ENCODE data around the gene KRTAP4-9.
"Not testable (repeated sequence)": the region's sequence is repeated elsewhere in the genome, so short reads cannot be mapped to it uniquely, and the experiment has no call there.

Gene KRTAP4-9

DNA sequence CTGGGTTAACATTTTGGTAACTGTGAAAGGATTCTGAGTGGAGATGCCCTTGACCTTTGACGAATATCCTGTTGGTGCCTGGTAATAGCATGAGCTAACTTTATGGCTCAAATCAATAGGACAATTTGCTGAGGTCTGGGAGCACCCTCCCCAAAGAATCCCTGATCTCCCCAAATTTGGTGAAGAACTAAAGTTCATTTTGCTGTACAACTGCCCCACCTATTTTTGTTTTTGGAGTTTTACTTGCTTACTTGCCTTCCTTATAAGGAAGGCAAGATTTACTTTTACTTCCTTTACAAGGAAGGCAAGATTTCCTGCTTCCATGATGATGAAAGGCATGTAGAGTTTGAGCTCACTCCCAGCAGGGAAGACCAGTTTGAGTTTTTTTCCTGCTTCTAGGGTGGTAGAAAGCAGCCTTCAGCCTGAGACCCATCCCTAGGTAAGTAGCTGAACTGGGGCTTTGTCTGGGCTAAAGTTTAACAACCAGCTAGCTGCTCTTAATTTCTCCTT, 2.8 kb downstream of the KRTAP4-9 start:
- no peak overlapping the region for H3K27ac Mint-ChIP-seq
- DNase-seq (ENCODE audit: low spot score in 2 of 2), result no peak
- peaks cover 5% of the 10 kb centered on the region for H3K27me3 Mint-ChIP-seq
- peaks cover 3% of the 10 kb centered on the region for H3K9me3 Mint-ChIP-seq
- H3K36me3 Mint-ChIP-seq, result peaks cover 2% of the 10 kb centered on the region
- H3K4me1 Mint-ChIP-seq, result peaks cover 8% of the 10 kb centered on the region
- peak overlapping the region; percentile 3 for H3K4me3 Mint-ChIP-seq
- ATAC-seq (ENCODE audit: low read depth), result no peak

DNA sequence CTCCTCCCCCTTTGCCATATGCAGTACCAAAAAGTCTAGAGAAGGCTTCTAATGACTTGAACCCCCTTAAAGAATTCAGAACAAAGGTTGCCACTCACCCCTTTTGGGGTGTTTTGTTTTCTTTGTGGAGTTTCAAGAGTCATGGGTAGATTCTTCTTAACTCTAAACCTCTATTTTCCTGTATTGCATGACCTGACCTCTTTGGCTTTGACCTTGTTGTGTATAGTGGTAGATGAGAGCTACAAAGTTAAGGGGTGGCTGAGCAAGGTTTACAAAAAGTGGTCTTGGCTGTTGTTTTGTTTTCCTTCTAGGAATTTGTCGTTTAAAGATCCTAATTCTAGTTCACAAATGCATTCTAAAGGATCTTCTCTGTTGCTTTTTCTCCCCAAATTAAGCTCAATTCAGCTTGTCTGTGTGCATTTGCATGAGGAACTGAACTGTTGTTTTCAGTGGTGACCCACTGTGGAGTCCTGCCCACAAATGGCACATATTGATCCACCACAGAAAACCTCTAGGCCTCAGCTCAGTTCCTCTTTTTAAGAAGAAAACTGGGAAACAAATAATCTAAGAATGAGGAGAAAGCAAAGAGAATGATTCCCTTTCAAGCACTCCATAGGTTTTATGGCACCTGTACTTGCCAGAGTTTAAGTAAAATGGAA, 3.7 kb downstream of the KRTAP4-9 start:
- not testable (repeated sequence) for H3K27me3 Mint-ChIP-seq; H3K4me1 Mint-ChIP-seq; H3K36me3 Mint-ChIP-seq; H3K9me3 Mint-ChIP-seq; DNase-seq (ENCODE audit: low spot score in 2 of 2)
- H3K4me3 Mint-ChIP-seq, result peak overlapping the region; percentile 50
- peak; percentile 64 for ATAC-seq (ENCODE audit: low read depth)
- H3K27ac Mint-ChIP-seq, result peak overlapping the region; percentile 4

DNA sequence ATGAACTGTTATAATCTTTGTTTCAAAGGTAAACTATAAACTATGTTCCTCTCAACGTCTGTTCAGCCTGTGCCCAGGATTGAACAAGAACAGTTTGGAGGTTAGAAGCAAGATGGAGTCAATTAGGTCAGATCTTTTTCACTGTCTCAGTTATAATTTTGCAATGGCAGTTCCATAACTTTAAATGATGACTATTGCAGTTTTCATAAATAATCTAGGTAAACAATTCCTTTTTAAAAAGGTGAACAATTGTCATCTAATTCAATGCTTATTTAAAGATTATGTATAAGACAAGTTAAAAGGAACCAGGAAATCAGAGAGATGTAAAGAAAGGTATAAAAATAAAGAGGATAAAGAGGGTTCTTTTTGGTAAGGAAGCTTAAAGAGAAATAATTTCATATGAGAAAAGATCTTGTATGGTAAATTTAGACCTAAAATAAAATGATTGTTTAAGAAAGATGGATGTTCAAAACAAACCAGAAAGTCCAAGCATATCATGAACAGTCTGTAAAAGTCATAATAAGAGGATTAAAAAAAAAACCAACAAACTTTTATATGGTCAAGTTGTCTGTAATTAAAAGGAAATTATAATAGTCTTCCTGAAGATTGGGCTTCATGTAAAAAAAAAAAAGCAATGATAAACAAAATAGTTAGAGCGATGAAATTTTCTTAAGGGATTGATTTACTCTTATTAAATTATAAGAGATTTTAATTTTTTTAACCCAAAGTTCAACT, 6.1 kb downstream of the KRTAP4-9 start:
- Mint-ChIP-seq H3K27ac (no peak overlapping the region), H3K9me3 (peaks cover 3% of the 10 kb centered on the region), H3K4me3 (no peak overlapping the region), H3K4me1 (peaks cover 11% of the 10 kb centered on the region), H3K36me3 (peaks cover 2% of the 10 kb centered on the region), H3K27me3 (no peaks in the 10 kb centered on the region)
- DNase-seq (ENCODE audit: low spot score in 2 of 2), result no peak
- no peak for ATAC-seq (ENCODE audit: low read depth)

DNA sequence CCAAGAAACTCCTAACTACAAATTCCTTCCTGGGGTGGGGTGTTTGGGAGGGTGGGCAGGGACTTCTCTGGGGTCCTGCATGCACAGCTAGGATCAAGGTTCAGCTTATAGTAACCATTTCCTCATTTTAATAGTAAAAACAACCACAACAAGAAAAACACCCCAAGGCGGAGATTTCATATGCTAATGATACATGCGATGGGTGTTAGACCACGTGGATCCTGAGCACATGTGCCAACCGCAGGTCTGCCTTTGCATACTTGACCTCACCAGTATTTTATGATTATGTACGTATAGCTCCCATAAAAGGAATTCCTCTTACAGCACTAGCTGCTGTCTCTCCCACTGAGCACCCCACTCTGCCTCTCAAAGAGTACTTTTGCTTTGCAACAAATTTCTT, 11.1 kb downstream of the KRTAP4-9 start:
- peaks cover 24% of the 10 kb centered on the region for H3K4me1 Mint-ChIP-seq
- no peak overlapping the region for H3K27ac Mint-ChIP-seq
- peak; percentile 77 for ATAC-seq (ENCODE audit: low read depth)

DNA sequence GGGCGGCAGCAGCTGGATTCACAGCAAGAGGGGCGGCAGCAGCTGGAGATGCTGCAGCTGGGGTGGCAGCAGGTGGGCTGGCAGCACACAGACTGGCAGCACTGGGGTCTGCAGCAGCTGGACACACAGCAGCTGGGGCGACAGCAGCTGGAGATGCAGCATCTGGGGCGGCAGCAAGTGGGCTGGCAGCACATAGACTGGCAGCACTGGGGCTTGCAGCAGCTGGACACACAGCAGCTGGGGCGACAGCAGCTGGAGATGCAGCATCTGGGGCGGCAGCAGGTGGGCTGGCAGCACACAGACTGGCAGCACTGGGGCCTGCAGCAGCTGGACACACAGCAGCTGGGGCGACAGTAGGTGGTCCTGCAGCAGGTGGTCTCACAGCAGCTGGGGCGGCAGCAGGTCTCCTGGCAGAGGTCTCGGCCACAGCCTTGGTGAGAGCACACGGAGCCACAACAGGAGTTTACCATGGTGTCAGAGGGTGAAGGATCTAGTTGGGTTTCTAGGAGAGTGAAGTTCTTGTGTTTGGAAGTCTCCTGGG, 12.7 kb downstream of the KRTAP4-9 start, which contains the start of gene KRTAP4-11:
KRTAP4-11 (minus strand) TSS at position 528 of the 541 bp plus-strand sequence; CDS start at position 470, 58 bp downstream.
- Mint-ChIP-seq H3K4me1 (peaks cover 24% of the 10 kb centered on the region), H3K27ac (peak within 1 kb of the TSS; percentile 29)
- H3K4me3 Mint-ChIP-seq; H3K36me3 Mint-ChIP-seq; H3K9me3 Mint-ChIP-seq; DNase-seq (ENCODE audit: low spot score in 2 of 2); ATAC-seq (ENCODE audit: low read depth); H3K27me3 Mint-ChIP-seq: not testable (repeated sequence)

More for the DNA sequence above, 11.1 kb downstream of the KRTAP4-9 start:
- H3K27me3 Mint-ChIP-seq, result peaks cover 7% of the 10 kb centered on the region
- H3K9me3 Mint-ChIP-seq, result peaks cover 4% of the 10 kb centered on the region
- no peak overlapping the region for H3K4me3 Mint-ChIP-seq
- peaks cover 3% of the 10 kb centered on the region for H3K36me3 Mint-ChIP-seq
- DNase-seq (ENCODE audit: low spot score in 2 of 2), result peak in 1 of 2 donors; percentile 15

DNA sequence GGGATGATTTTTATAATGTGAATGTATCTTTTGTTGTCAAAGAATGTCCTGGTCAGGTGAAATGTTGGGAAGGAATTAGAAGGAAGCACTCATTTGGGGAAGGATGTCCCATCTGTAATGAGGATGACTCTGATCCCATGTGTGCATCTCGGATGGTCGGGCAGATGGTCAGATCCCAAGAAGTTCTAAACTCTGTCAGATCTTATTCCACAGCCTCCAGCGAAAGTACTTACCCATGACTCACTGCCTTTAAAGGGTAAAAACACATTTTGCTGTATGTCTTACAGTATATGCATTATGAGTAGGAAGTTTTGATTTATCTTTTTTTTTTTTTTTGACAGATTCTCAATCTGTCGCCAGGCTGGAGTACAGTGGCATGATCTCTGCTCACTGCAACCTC, 13.5 kb downstream of the KRTAP4-9 start:
- H3K36me3 Mint-ChIP-seq, result peaks cover 2% of the 10 kb centered on the region
- H3K4me3 Mint-ChIP-seq, result no peak overlapping the region
- peaks cover 12% of the 10 kb centered on the region for H3K27me3 Mint-ChIP-seq
- no peak overlapping the region for H3K27ac Mint-ChIP-seq
- ATAC-seq (ENCODE audit: low read depth) (no peak), DNase-seq (ENCODE audit: low spot score in 2 of 2) (no peak)
- H3K4me1 Mint-ChIP-seq, result peaks cover 29% of the 10 kb centered on the region
- H3K9me3 Mint-ChIP-seq, result peaks cover 5% of the 10 kb centered on the region

DNA sequence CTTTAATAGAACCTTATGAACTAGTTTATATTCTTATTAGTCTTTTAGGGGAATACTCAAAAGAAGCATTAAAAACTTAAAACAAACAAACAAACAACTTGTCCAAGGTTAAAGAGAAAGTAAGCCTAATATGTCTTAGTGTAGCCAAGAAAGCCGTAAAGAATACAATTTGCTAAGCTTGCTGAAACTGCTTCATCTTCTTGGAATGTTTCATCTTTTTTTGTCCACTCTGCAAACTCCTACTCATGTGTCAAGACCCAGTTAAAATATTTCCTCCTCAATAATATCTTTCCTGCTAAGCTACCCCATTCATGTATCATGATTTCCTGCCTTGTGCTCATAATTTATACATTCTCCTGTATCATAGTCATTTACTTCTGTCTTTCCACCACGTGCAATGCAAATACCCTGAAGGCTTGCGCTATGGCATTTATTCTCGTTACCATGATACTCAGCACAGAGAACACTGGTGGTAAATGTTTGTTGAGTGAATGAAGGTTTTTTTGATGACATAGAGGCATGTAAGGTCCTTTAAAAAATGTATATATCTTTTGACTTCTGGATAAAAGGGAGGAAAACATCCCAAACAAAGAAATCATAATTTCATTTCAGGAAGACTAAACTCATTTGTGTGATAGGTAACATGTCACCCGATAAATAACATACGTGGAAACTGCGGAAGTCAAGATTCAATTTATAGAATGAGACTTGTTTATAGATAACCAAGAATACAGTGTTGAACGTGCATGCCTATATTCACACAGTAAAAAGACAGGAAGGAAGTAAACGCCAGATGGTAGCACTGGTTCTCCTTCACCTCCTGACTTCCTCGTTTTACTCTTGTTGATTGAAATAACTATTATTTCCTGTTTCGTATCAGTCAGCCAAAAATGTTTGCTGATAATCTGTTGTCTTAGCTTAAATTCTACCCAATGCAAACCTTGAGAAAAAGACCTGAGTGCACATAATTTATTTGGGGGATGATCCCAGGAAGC, 14.8 kb downstream of the KRTAP4-9 start:
- peak; percentile 79 for ATAC-seq (ENCODE audit: low read depth)
- H3K27me3 Mint-ChIP-seq, result peaks cover 12% of the 10 kb centered on the region
- peak overlapping the region; percentile 69 for H3K4me3 Mint-ChIP-seq
- H3K27ac Mint-ChIP-seq, result peak overlapping the region; percentile 87
- H3K36me3 Mint-ChIP-seq, H3K9me3 Mint-ChIP-seq: not testable (repeated sequence)
- peak in 1 of 2 donors; percentile 16 for DNase-seq (ENCODE audit: low spot score in 2 of 2)
- H3K4me1 Mint-ChIP-seq, result peaks cover 29% of the 10 kb centered on the region

DNA sequence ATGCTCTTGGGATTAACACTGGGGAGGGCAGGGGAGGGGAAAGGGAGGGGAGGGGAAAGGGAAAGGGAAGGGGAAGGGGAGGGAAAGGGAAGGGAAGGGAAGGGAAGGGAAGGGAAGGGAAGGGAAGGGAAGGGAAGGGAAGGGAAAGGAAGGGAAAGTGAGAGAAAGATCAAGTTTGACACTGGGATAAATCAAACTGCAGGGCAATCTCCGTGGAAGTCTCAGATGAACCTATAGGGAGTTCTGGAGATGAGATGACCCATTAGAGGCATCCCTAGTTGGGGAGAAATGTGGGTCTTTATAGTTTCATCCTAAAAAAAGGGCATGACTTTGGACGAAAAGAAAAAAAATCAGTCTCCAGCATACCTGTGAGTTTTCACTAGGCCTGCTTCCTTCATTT, 16.6 kb downstream of the KRTAP4-9 start:
- peaks cover 2% of the 10 kb centered on the region for H3K36me3 Mint-ChIP-seq
- DNase-seq (ENCODE audit: low spot score in 2 of 2), result no peak
- H3K27me3 Mint-ChIP-seq, result peaks cover 12% of the 10 kb centered on the region
- ATAC-seq (ENCODE audit: low read depth), result no peak
- H3K4me3 Mint-ChIP-seq, result no peak overlapping the region
- H3K27ac Mint-ChIP-seq, result no peak overlapping the region
- H3K4me1 Mint-ChIP-seq, result peaks cover 22% of the 10 kb centered on the region
- H3K9me3 Mint-ChIP-seq, result peaks cover 7% of the 10 kb centered on the region

DNA sequence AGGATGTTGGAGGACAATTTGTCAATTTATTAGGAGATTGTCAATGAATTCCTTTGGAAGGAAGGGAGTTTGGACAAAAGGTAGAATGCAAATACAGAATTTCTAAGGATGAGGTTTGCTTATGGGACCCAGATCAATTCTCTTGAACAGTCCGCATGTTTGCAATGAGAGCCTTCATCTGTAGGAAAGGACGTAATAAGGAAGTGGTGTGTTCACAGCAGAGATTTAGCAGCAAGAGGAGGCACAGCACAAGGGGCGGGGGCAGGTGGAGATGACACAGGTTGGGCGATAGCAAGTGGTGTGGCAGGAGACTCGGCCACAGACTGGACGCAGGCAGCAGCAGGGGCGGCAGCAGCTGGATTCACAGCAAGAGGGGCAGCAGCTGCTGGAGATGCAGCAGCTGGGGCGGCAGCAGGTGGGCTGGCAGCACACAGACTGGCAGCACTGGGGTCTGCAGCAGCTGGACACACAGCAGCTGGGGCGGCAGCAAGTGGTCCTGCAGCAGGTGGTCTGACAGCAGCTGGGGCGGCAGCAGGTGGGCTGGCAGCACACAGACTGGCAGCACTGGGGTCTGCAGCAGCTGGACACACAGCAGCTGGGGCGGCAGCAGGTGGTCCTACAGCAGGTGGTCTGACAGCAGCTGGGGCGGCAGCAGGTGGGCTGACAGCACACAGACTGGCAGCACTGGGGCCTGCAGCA, 18.3 kb downstream of the KRTAP4-9 start:
- H3K4me3 Mint-ChIP-seq, result peak overlapping the region; percentile 53
- not testable (repeated sequence) for H3K27ac Mint-ChIP-seq; H3K9me3 Mint-ChIP-seq; H3K36me3 Mint-ChIP-seq; H3K27me3 Mint-ChIP-seq; DNase-seq (ENCODE audit: low spot score in 2 of 2); ATAC-seq (ENCODE audit: low read depth)
- H3K4me1 Mint-ChIP-seq, result peaks cover 17% of the 10 kb centered on the region

DNA sequence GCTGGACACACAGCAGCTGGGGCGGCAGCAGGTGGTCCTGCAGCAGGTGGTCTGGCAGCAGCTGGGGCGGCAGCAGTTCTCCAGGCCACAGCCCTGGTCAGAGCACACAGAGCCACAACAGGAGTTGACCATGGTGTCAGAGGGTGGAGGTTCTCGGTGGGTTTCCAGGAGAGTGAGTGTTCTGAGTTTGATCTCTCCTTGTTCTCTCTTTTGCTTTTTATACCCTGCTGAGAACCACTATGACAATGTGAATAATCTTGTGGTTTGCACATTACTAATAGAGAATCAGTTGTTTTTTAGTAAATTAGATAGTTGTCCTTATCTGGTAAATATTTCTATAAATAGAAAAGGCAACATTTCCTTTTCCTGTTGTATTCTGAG, 18.8 kb downstream of the KRTAP4-9 start, which contains the start of gene KRTAP4-12:
KRTAP4-12 (minus strand) TSS at position 192 of the 381 bp plus-strand sequence; CDS start at position 132, 60 bp downstream.
- not testable (repeated sequence) for DNase-seq (ENCODE audit: low spot score in 2 of 2); H3K27me3 Mint-ChIP-seq; ATAC-seq (ENCODE audit: low read depth); H3K27ac Mint-ChIP-seq; H3K9me3 Mint-ChIP-seq; H3K36me3 Mint-ChIP-seq
- peak within 1 kb of the TSS; percentile 53 for H3K4me3 Mint-ChIP-seq
- H3K4me1 Mint-ChIP-seq, result peaks cover 17% of the 10 kb centered on the region

DNA sequence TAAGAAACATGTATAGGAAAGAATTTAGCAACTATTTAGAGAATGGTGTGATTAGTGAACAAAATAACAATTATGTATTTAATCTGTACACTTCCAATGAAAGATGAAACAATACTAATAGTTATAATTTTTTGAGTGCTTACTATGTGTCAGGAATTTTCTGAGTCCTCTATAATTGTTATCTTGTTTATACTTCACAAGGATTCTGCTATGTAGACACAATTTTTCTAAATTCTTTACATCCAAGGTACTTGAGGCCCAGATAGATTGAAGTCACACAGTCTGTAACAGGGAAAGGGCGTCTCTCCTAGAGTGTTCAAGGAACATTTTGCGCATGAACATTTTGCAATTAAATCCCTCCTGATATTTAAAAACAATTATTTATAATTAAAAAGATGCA, 19.9 kb downstream of the KRTAP4-9 start:
- no peak for DNase-seq (ENCODE audit: low spot score in 2 of 2)
- H3K4me1 Mint-ChIP-seq, result peaks cover 14% of the 10 kb centered on the region
- peaks cover 5% of the 10 kb centered on the region for H3K27me3 Mint-ChIP-seq
- H3K9me3 Mint-ChIP-seq, result peaks cover 6% of the 10 kb centered on the region
- ATAC-seq (ENCODE audit: low read depth), result no peak
- no peak overlapping the region for H3K27ac Mint-ChIP-seq
- no peak overlapping the region for H3K4me3 Mint-ChIP-seq
- no peaks in the 10 kb centered on the region for H3K36me3 Mint-ChIP-seq

DNA sequence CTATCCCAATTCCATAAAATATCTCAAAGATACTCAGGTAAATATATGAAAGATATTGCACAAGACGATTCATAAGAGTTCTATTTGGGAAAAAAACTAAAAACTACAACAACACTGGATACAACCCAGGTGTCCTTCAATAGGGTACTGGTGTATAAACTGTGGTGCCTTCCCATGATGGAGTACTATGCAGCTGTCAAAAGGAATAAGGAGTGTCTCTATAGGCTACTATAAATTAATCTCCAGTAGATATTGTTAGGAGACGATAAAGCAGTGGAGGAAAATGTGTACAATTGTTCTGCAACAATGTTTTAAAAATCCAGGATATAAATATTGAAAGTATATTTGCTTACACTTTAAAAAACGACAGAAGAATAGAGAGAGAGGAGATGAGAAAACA, 21.2 kb downstream of the KRTAP4-9 start:
- no peak overlapping the region for H3K27ac Mint-ChIP-seq
- peaks cover 6% of the 10 kb centered on the region for H3K9me3 Mint-ChIP-seq
- DNase-seq (ENCODE audit: low spot score in 2 of 2) (no peak), ATAC-seq (ENCODE audit: low read depth) (no peak)
- no peak overlapping the region for H3K4me3 Mint-ChIP-seq
- H3K27me3 Mint-ChIP-seq, result peaks cover 5% of the 10 kb centered on the region
- H3K36me3 Mint-ChIP-seq, result no peaks in the 10 kb centered on the region
- H3K4me1 Mint-ChIP-seq, result peaks cover 11% of the 10 kb centered on the region

DNA sequence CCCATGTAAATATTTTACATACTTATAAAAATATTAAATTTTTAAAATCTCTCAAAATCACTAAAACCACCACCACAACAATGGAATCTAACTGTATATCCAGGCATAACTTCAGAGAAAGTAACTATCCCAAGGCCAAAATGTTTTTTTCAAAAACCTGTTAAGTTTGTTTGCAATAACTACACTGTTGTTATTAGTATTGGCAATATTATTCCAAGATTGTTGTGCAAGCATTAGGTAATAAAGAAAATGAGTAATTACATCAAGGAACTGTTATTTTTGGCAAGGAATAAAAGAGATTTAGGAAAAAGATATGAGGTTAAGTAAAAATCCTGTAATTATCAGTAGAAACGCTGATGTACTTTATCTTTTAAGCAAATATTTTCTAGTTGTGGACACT, 22.2 kb downstream of the KRTAP4-9 start:
- H3K4me1 Mint-ChIP-seq, result peaks cover 15% of the 10 kb centered on the region
- peaks cover 6% of the 10 kb centered on the region for H3K27me3 Mint-ChIP-seq
- no peak overlapping the region for H3K27ac Mint-ChIP-seq

More for the DNA sequence above, 22.2 kb downstream of the KRTAP4-9 start:
- DNase-seq (ENCODE audit: low spot score in 2 of 2), result no peak
- ATAC-seq (ENCODE audit: low read depth), result no peak
- no peaks in the 10 kb centered on the region for H3K36me3 Mint-ChIP-seq
- no peak overlapping the region for H3K4me3 Mint-ChIP-seq
- peaks cover 6% of the 10 kb centered on the region for H3K9me3 Mint-ChIP-seq
